Peyer's patch (tissue), 4 donors: ENCODE results near the gene PACRG. TPM values are rescaled to one million over a fixed set of nuclear protein-coding genes. Genes with fewer than 3 reads are reported as not detected.

Experiments used
- DNase-seq, 3 donors: peaks; one replicate each; pipeline ENCODE4 v3.0.0-alpha.2; 2017 to 2019
- H3K27ac ChIP-seq, 4 donors: fragments of 200-600 bp; sonication (generic); one replicate each; pipeline ENCODE4 v1.5.1; 2016 to 2019
- H3K27me3 ChIP-seq, 2 donors: fragments of 200-600 bp; sonication (generic); one replicate each; pipeline ENCODE4 v1.5.1; 2019
- H3K36me3 ChIP-seq, 3 donors: fragments of 200-600 bp; sonication (generic); one replicate each; pipeline ENCODE4 v1.5.1; 2016 to 2019
- H3K4me1 ChIP-seq, 4 donors: fragments of 200-600 bp; sonication (generic); one replicate each; pipeline ENCODE4 v1.5.1; 2016 to 2019
- H3K4me3 ChIP-seq, 4 donors: fragments of 200-600 bp; sonication (generic); 1 replicate in 3 of 4; 2 replicates in 1 of 4; pipeline ENCODE4 v1.5.1; 2016 to 2019; ENCODE audit warnings: mild to moderate bottlenecking in 1 of 4
- H3K9me3 ChIP-seq, 4 donors: fragments of 200-600 bp; sonication (generic); one replicate each; pipeline ENCODE4 v1.5.1; 2016 to 2019; ENCODE audit warnings: mild to moderate bottlenecking in 1 of 4
- CTCF ChIP-seq, 6 experiments: fragments of 450-650 bp in 4 of 6; fragments of 200-600 bp in 2 of 6; sonication (generic) in 1 of 6; IDR thresholded peaks; one replicate each; pipeline ENCODE4 v1.5.1; 2017 to 2019; ENCODE audit warnings: antibody characterized with exemption in 6 of 6, mild to moderate bottlenecking in 3 of 6, moderate library complexity in 1 of 6
- POLR2A ChIP-seq, 2 donors: fragments of 450-650 bp; IDR thresholded peaks; one replicate each; pipeline ENCODE4 v1.5.1; 2017; ENCODE audit warnings: antibody characterized with exemption in 2 of 2, mild to moderate bottlenecking in 2 of 2, moderate library complexity in 2 of 2
- small RNA-seq, 2 donors: library from RNA; depleted of rRNA; stranded (forward); fragments of <200 nt; gene quantifications; one replicate each; pipeline ENCODE3, GENCODE V24; 2016
- total RNA-seq, 4 donors: library from RNA; depleted of rRNA; stranded (reverse); fragments of >200 nt; gene quantifications; one replicate each; pipeline ENCODE4 v1.1.0, GENCODE V29; 2016

The PACRG gene
- total RNA-seq, 4 donors from 2014 or later, result 0.76 to 2.5 TPM; not detected in 2

- Histone ChIP-seq H3K36me3 (no peaks in the 10 kb centered on the region), H3K27ac (no peak overlapping the region), H3K9me3 (no peaks in the 10 kb centered on the region), H3K27me3 (no peaks in the 10 kb centered on the region), H3K4me1 (no peaks in the 10 kb centered on the region), H3K4me3 (no peak overlapping the region)
- TF ChIP-seq POLR2A (IDR thresholded peaks at IDR 0.05) (no peak), CTCF (IDR thresholded peaks at IDR 0.05) (no peak)
- no peak for DNase-seq
Measured at GRCh38 chr6:163364641-163365040, 636.9 kb downstream of the PACRG start.

Small RNA genes within 50 kb of the gene (small RNA-seq; reads per million reads assigned to genes)
- gene AL031121.1 (0 reads per million in 2 donors), gene AL590286.1 (0 reads per million in 2 donors)

Other genes with a start within 250 kb of the PACRG start
- 100 to 1,000 TPM in 1 of 4 donors, 10 to 100 TPM in 1, 1 to 10 TPM in 2; 4.4 to 669 (median 10.5) TPM for gene PRKN, start 208 bp upstream of the PACRG start, total RNA-seq